Activated CD8-positive, alpha-beta memory T cell treated with anti-CD3 and anti-CD28 coated beads, Interleukin-2, amount 10 ng/mL, durations not matched to agents 7 days and 5 days (primary cell): ENCODE results near the gene MYH1. TPM values are rescaled to one million over a fixed set of nuclear protein-coding genes. Genes with fewer than 3 reads are reported as not detected.

Source experiments
- ATAC-seq: fragments of 150-1000 bp; cut with Tn5 transposase; one replicate; pipeline ENCODE4 v1.10.0; 2021; ENCODE audit warnings: moderate library complexity
- CTCF ChIA-PET: fragments of 350-600 bp; sonication (Branson Sonifier 250); formaldehyde crosslinking; loops from one replicate; lab custom pipeline; 2021; ENCODE audit warnings: antibody characterized with exemption; lab: Charles Lee
- DNase-seq: peaks from one replicate; pipeline ENCODE4 v3.0.0-alpha.2; 2020
- H3K27ac Mint-ChIP-seq: one replicate; pipeline ENCODE4 v1.8.0; 2021; ENCODE audit warnings: mild to moderate bottlenecking, mixed read lengths
- H3K27me3 Mint-ChIP-seq: one replicate; pipeline ENCODE4 v1.8.0; 2021; ENCODE audit warnings: mixed read lengths
- H3K36me3 Mint-ChIP-seq: one replicate; pipeline ENCODE4 v1.8.0; 2021; ENCODE audit warnings: mild to moderate bottlenecking, mixed read lengths
- H3K4me1 Mint-ChIP-seq: one replicate; pipeline ENCODE4 v1.8.0; 2021; ENCODE audit warnings: mixed read lengths
- H3K4me3 Mint-ChIP-seq: one replicate; pipeline ENCODE4 v1.8.0; 2021; ENCODE audit warnings: mild to moderate bottlenecking, moderate library complexity, mixed read lengths
- H3K9me3 Mint-ChIP-seq: one replicate; pipeline ENCODE4 v1.8.0; 2022; ENCODE audit warnings: low read depth, mixed read lengths
- total RNA-seq, 2 experiments: library from RNA; stranded (reverse); gene quantifications; one replicate each; pipeline ENCODE4 v1.2.3, GENCODE V29; 2021

MYH1 gene
- total RNA-seq, 2 experiments from 2014 or later, result not detected

DNA sequence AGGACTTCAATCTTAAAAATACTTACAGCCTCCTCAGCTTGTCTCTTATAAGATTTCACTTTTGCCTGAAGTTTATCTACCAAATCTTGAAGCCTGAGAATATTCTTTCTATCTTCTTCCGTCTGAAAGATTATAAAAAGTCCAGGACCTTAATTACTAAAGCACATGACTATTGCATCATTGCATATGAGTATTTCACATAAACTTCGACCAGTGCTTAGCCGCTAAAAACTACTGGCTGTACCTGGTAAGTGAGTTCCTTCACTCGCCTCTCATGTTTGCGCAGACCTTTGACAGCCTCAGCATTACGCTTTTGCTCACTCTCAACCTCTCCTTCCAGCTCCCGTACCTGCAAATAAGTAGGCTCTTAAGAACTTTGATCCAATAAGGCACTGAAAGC is 4.7 kb upstream of the MYH1 start:
- DNase-seq (no peak), ATAC-seq (no peak)
- Mint-ChIP-seq H3K4me3 (no peak overlapping the region), H3K27ac (no peak overlapping the region), H3K4me1 (no peaks in the 10 kb centered on the region), H3K27me3 (no peaks in the 10 kb centered on the region), H3K9me3 (no peaks in the 10 kb centered on the region), H3K36me3 (no peaks in the 10 kb centered on the region)
- CTCF ChIA-PET, result no interaction called here

DNA sequence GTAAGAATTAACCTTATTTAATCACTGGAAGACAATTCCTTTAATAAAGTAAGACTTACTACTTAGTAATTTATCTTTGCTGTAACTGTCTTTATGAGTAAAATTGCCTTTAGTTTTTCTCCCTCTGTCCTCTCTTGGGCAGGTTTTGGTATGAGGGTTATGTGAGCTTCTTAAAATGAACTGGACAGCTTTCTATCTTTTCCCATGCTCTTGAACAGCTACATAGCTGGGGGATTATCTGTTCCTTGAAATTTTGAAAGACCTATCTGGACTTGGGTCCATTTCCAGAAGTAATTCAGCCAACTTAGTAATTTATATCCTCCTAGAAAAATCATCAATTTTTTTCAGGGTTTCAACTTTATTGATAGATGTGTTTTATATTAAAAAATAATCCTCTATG is 3.6 kb upstream of the MYH1 start:
- CTCF ChIA-PET, result interaction anchor here (0.7 kb wide), 1 partner anchor 178 kb away, joined by 4 read pairs; no protein-coding TSS in a partner anchor
- Mint-ChIP-seq H3K4me3 (no peak overlapping the region), H3K36me3 (no peaks in the 10 kb centered on the region)

DNA sequence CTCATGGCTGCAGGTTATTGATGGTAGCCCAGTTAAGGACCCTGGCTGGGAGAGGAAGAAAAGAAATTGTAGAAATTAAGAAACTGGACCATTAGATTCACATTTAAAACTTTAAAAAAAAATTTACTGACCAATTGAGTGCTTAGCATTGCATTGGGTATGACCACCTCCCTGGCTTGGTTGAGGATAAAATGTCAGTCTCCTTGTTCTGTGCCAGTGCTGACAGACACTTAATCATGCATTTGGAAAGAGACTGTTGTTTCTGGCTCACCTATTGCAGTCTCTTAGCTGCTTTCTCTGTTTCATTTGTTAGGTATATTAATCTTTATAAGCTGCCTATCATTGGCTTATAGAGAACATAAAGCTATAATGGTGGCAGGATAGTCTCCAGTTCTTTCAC is 1.7 kb downstream of the MYH1 start:
- DNase-seq, result no peak
- Mint-ChIP-seq H3K36me3 (no peaks in the 10 kb centered on the region), H3K27ac (no peak overlapping the region), H3K27me3 (peaks cover 2% of the 10 kb centered on the region), H3K4me1 (no peaks in the 10 kb centered on the region), H3K4me3 (no peak overlapping the region), H3K9me3 (no peaks in the 10 kb centered on the region)
- no peak for ATAC-seq
- CTCF ChIA-PET, result no interaction called here

More for the DNA sequence above, 3.6 kb upstream of the MYH1 start:
- Mint-ChIP-seq H3K9me3 (no peaks in the 10 kb centered on the region), H3K4me1 (no peaks in the 10 kb centered on the region), H3K27ac (no peak overlapping the region), H3K27me3 (no peaks in the 10 kb centered on the region)
- DNase-seq (no peak), ATAC-seq (no peak)

DNA sequence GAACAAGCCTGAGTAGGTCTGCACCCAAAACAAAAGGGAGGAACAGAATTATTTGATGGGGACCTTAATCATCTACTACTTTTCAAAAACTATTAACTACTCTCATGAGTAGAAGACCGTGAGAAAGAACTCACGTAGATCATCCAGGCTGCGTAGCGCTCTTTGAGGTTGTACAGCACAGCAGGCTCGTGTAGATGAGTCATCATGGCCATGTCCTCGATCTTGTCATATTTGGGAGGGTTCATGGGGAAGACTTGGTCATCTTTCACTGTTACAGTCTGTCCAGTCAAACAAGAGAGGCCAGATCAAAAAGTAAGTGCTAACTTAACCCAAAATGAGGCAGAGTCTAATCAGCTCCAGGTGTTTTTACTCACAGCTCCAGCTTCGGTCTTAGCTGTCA is 2.3 kb downstream of the MYH1 start:
- no peaks in the 10 kb centered on the region for H3K9me3 Mint-ChIP-seq
- no peak overlapping the region for H3K4me3 Mint-ChIP-seq
- ATAC-seq (no peak), DNase-seq (no peak)
- CTCF ChIA-PET, result no interaction called here
- H3K27ac Mint-ChIP-seq, result no peak overlapping the region
- no peaks in the 10 kb centered on the region for H3K36me3 Mint-ChIP-seq
- H3K27me3 Mint-ChIP-seq, result peaks cover 2% of the 10 kb centered on the region
- H3K4me1 Mint-ChIP-seq, result no peaks in the 10 kb centered on the region

DNA sequence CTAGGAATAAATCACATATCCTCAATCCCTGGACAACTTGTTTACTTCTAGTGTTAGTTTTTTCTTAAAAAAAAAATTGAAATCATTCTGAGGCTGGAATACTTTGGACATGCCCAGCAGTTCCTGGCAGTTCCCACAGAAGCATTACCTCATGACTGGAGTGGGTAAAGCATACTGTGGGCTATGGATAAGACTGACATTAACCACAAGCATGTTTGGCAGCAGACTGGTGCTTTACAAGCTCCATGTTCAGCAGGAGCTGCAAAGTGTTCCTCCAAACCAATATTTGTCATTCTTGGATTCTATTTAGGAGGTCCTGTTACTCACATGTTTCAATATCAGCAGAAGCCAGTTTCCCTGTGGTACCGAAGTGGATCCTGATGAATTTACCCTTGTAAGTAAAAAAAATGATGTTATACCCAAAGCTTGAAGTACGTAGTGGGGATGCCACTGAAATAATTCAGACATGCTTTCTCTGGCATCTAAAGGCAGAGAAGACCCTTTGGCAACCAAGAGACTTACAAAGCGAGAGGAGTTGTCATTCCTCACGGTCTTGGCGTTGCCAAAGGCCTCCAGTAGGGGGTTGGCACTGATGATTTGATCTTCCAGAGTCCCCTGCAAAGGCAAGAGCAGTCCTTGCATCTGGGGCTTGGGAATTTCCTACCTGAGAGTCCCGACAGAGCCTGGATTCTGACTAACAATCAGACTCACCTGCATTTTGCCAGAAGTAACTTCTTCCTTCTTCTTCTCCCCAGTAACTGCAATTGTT is 4.9 kb downstream of the MYH1 start:
- ATAC-seq, result no peak
- Mint-ChIP-seq H3K9me3 (no peaks in the 10 kb centered on the region), H3K27me3 (peaks cover 2% of the 10 kb centered on the region), H3K27ac (no peak overlapping the region), H3K4me1 (no peaks in the 10 kb centered on the region), H3K4me3 (no peak overlapping the region), H3K36me3 (no peaks in the 10 kb centered on the region)
- CTCF ChIA-PET, result interaction anchor here (1.1 kb wide), 1 partner anchor 105 kb away, joined by 4 read pairs; no protein-coding TSS in a partner anchor
- DNase-seq, result no peak

DNA sequence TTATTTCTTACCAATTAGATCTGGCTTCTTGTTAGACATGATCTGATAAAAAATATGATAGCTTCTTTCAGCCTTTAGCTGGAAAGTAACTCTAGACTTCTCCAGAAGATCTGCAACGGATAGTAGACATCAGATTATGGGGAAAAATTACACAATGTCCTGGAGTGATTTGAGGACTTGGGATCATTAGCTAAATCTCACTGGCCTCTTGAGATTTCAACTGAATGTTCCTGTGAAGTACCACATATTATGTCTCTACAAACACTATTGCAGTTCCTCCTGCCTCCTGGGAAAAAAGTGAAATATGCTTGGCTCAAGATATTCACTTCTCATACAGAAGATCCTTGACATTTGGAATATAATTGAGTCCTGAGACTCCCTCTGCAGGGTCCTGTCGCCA is 5.5 kb downstream of the MYH1 start:
- ATAC-seq (no peak), DNase-seq (no peak)
- Mint-ChIP-seq H3K36me3 (no peaks in the 10 kb centered on the region), H3K4me1 (no peaks in the 10 kb centered on the region), H3K27me3 (peaks cover 2% of the 10 kb centered on the region), H3K9me3 (no peaks in the 10 kb centered on the region), H3K27ac (no peak overlapping the region), H3K4me3 (no peak overlapping the region)
- CTCF ChIA-PET, result no interaction called here

DNA sequence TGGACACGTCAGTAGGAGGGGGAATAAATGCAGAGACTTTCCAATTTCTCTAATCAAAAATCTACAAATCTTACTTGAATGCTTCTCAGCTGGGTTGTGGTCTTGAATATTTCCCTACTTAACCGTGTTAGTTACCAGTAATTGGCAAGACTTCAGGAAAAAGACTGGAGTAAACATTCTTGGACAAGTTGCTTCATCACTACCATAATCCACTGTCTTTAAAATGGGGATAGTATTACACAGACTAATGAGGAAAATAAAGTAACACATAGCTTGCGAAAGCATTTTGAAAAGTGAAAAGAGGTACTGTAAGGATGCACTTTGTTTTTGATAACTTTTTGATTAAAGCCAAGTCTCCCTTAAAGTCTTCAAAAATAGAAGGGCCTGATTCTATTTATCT is 18.4 kb downstream of the MYH1 start:
- Mint-ChIP-seq H3K36me3 (no peaks in the 10 kb centered on the region), H3K27me3 (no peaks in the 10 kb centered on the region), H3K4me3 (no peak overlapping the region), H3K27ac (no peak overlapping the region), H3K4me1 (no peaks in the 10 kb centered on the region), H3K9me3 (no peaks in the 10 kb centered on the region)
- ATAC-seq (no peak), DNase-seq (no peak)
- CTCF ChIA-PET, result no interaction called here

DNA sequence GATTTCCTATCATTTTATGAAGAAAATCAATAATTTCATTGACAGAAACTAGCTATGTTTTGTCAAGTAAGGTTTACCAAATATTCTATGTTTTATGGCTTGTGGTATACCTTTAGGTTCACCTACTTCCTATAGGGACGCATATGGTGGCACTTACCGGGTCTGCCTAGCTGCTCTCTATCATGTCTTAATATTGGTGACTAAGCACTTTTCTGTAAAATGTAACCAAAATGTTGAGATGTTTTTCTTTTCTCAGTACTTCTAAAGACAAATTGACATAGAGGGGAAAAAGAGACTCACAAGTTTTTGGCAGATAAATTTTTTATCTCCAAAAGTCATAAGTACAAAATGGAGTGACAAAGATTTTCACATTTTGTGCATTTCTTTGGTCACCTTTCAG is 26.3 kb downstream of the MYH1 start:
- H3K36me3 Mint-ChIP-seq, result no peaks in the 10 kb centered on the region
- ATAC-seq (no peak), DNase-seq (no peak)
- no peak overlapping the region for H3K27ac Mint-ChIP-seq
- CTCF ChIA-PET, result no interaction called here
- no peak overlapping the region for H3K4me3 Mint-ChIP-seq
- peaks cover 25% of the 10 kb centered on the region for H3K9me3 Mint-ChIP-seq
- no peaks in the 10 kb centered on the region for H3K4me1 Mint-ChIP-seq
- H3K27me3 Mint-ChIP-seq, result no peaks in the 10 kb centered on the region

DNA sequence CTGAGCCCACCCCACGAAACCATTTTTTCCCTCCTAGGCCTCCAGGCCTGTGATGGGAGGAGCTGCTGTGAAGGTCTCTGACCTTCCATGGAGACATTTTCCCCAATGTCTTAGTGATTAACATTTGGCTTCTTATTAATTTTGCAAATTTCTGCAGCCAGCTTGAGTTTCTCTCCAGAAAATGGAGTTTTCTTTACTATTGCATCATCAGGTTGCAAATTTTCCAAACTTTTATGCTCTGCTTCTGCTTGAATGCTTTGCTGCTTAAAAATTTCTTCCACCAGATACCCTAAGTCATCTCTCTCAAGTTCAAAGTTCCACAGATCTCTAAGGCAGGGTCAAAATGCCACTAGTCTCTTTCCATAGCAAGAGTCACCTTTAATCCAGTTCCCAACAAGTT is 36.1 kb downstream of the MYH1 start:
- CTCF ChIA-PET, result no interaction called here
- Mint-ChIP-seq H3K9me3 (peaks cover 10% of the 10 kb centered on the region), H3K27me3 (no peaks in the 10 kb centered on the region), H3K4me3 (no peak overlapping the region), H3K4me1 (no peaks in the 10 kb centered on the region), H3K36me3 (no peaks in the 10 kb centered on the region), H3K27ac (no peak overlapping the region)
- ATAC-seq, result no peak
- no peak for DNase-seq

DNA sequence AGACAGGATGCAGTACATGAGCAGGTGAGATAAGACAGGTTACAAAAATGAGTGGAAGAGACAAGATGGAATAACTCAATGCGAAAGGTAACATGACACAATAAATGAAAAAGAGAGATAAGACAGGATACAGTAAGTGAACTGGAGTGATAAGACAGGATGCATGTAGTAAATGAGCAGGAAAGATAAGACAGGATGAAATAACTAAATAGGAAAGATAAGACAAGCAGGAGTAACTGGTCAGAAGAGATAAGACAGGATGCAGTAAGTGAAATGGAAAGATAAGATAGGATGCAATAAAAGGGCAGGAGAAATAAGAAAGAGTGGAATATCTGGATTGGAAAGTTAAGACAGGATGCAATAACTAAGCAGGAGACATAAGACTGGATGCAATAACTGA is 40.6 kb downstream of the MYH1 start:
- Mint-ChIP-seq H3K27me3 (no peaks in the 10 kb centered on the region), H3K36me3 (no peaks in the 10 kb centered on the region), H3K27ac (no peak overlapping the region), H3K4me1 (no peaks in the 10 kb centered on the region), H3K4me3 (no peak overlapping the region), H3K9me3 (peaks cover 3% of the 10 kb centered on the region)
- no peak for ATAC-seq
- CTCF ChIA-PET, result no interaction called here
- no peak for DNase-seq

DNA sequence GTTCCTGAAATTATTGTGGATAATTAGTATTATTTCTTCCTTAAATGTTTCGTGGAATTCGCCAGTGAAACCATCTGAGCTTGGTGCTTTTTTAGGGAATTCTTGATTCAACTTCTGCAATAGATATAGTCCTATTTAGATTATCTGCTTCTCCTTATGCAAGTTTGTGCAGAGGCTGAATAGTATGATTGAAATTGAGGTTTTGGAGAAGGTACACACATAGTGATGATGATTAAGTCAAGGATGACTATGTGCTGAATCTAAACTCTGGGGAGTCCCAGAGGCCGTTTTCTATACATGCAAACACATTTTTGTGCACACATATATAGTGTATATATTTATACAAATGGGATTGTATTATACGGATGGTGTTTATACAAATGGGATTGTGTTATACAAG is 43.8 kb downstream of the MYH1 start:
- H3K27ac Mint-ChIP-seq, result no peak overlapping the region
- H3K4me3 Mint-ChIP-seq, result no peak overlapping the region
- CTCF ChIA-PET, result no interaction called here
- no peaks in the 10 kb centered on the region for H3K36me3 Mint-ChIP-seq
- ATAC-seq (no peak), DNase-seq (no peak)
- no peaks in the 10 kb centered on the region for H3K27me3 Mint-ChIP-seq
- no peaks in the 10 kb centered on the region for H3K9me3 Mint-ChIP-seq
- H3K4me1 Mint-ChIP-seq, result no peaks in the 10 kb centered on the region

DNA sequence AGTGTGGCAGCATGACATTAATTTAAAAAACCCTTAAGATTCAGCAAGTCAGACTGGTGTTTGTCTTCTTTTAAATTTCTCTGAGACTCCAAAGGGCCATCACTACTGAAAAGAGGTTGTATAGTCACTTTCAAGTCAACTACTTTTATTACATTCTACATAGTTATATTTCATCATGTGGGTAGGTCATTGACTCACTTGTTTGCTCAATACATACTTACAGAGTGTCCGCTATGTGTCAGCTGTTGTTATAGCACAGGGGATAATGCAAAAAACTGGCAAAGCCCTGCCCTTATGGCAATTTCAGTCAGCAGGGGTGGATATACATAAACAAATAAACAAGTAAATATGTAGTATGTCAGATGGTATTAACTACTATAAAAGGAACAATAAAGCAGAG is 46.5 kb downstream of the MYH1 start:
- Mint-ChIP-seq H3K36me3 (no peaks in the 10 kb centered on the region), H3K27ac (no peak overlapping the region), H3K9me3 (no peaks in the 10 kb centered on the region), H3K27me3 (no peaks in the 10 kb centered on the region), H3K4me1 (no peaks in the 10 kb centered on the region), H3K4me3 (no peak overlapping the region)
- ATAC-seq (no peak), DNase-seq (no peak)
- CTCF ChIA-PET, result no interaction called here

DNA sequence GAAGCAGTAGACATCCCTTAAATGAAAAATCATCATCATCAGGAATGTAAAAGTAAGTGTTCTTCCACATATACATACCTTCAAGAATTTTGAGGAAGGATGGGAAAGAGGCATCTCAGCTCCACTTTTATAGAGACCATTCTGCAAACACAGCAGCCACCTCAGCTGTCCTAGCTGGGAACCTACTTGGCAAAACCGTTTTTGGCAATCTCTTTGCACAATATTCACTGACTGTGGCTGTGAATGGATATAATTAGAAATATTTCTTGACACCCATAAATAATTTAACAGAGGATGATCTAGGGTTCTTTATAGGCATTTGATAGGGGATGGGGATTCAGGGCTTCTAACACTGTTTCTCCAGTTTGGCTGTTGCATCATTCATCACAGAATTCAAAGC is 48.9 kb downstream of the MYH1 start, which contains the start of gene MYH4:
Gene MYH4, minus strand, starts transcription at position 101 of the 400 bp plus-strand sequence. CDS start 2,814 bp downstream, outside the sequence.
- CTCF ChIA-PET, result interaction anchor here (0.6 kb wide), 1 partner anchor 106 kb away, joined by 4 read pairs; no protein-coding TSS in a partner anchor
- no peak within 1 kb of the TSS for H3K4me3 Mint-ChIP-seq
- H3K27me3 Mint-ChIP-seq, result no peaks in the 10 kb centered on the region
- ATAC-seq (no peak), DNase-seq (no peak)
- H3K9me3 Mint-ChIP-seq, result peaks cover 3% of the 10 kb centered on the region
- H3K36me3 Mint-ChIP-seq, result no peaks in the 10 kb centered on the region
- H3K4me1 Mint-ChIP-seq, result no peaks in the 10 kb centered on the region
- no peak within 1 kb of the TSS for H3K27ac Mint-ChIP-seq

DNA sequence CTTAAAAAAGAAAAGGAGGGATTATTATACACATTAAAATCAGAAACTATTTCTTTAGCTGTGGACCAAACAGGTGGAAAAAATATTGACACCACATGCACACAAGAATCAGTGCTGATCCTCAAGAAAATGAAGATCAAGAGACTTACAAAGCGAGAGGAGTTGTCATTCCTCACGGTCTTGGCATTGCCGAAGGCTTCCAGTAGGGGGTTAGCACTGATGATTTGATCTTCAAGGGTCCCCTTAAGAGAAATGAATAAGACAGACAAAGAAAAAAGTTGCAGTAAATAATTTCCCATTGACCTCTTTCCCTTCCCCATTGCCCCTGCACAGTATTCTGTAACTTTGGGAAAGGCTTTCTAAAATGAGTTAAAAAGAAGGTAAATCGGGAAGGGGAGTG is 54.9 kb downstream of the MYH1 start:
- H3K4me1 Mint-ChIP-seq, result no peaks in the 10 kb centered on the region
- H3K27ac Mint-ChIP-seq, result no peak overlapping the region
- DNase-seq, result no peak
- H3K27me3 Mint-ChIP-seq, result no peaks in the 10 kb centered on the region
- peaks cover 5% of the 10 kb centered on the region for H3K9me3 Mint-ChIP-seq
- H3K4me3 Mint-ChIP-seq, result no peak overlapping the region
- ATAC-seq, result no peak
- CTCF ChIA-PET, result no interaction called here
- no peaks in the 10 kb centered on the region for H3K36me3 Mint-ChIP-seq
